HG02571 (cell line): ENCODE results near the gene NDUFAF5.

Source experiments
- ATAC-seq: cut with Tn5 transposase; IDR thresholded peaks from one replicate; pipeline ENCODE4 v1.9.1; 2021; ENCODE audit warnings: mild to moderate bottlenecking, moderate library complexity; ENCODE audit not compliant: unreplicated experiment

The NDUFAF5 gene

GRCh38 chr20:13865791-13866351 is 81.0 kb downstream of the NDUFAF5 start:
- ATAC-seq = no peak

- no peak for ATAC-seq
These were observed 83.5 kb downstream of the NDUFAF5 start for GRCh38 chr20:13868331-13868730.

GRCh38 chr20:13870170-13870748 is 85.4 kb downstream of the NDUFAF5 start:
- no peak for ATAC-seq
